HFF-Myc (cell line): ENCODE data around the gene HSFX4.

Experiments
- DNase-seq: peaks from one replicate; pipeline ENCODE4 v3.0.0-alpha.2; 2011; ENCODE audit warnings: low read depth; ENCODE audit errors: extremely low read depth
- H3K4me3 ChIP-seq: replicated peaks from 2 replicates; pipeline ENCODE4 v1.5.1; 2011; ENCODE audit warnings: low read depth, mild to moderate bottlenecking, control low read depth, low read length
- CTCF ChIP-seq: IDR thresholded peaks from 2 replicates; pipeline ENCODE4 v1.5.1; 2012; ENCODE audit warnings: mild to moderate bottlenecking, low read depth, low read length, control low read depth; ENCODE audit errors: missing control alignments

The HSFX4 gene

GRCh38 chrX:149979126-149979644, 49.8 kb downstream of the HSFX4 start:
- DNase-seq: no peak
- no peak overlapping the region for H3K4me3 ChIP-seq
- TF ChIP-seq CTCF: no peak
